22Rv1 (cell line): ENCODE data around the gene DTNBP1.

Experiments
- CTCF ChIP-seq: fragments of 450-650 bp; IDR thresholded peaks from 2 replicates; pipeline ENCODE4 v1.5.1; 2017; ENCODE audit warnings: mild to moderate bottlenecking
- ZFX ChIP-seq: fragments of 450-650 bp; IDR thresholded peaks from 2 replicates; pipeline ENCODE4 v1.6.1; 2017; ENCODE audit warnings: antibody characterized with exemption, borderline replicate concordance

GRCh38 chr6:15675536-15676220 is 12.8 kb upstream of the DTNBP1 start:
- TF ChIP-seq CTCF: no peak
- no peak for TF ChIP-seq ZFX
